H1 (cell line): ENCODE results near the gene MRPL28. TPM values are rescaled to one million over a fixed set of nuclear protein-coding genes. Genes with fewer than 3 reads are reported as not detected.
A peak's percentile ranks its signal among the peaks of the same experiment; 100 is the strongest.

Source experiments
- ATF2 ChIP-seq: IDR thresholded peaks from 2 replicates; pipeline ENCODE4 v1.6.1; 2012; ENCODE audit warnings: low read length, inconsistent platforms
- ATF3 ChIP-seq: IDR thresholded peaks from 2 replicates; pipeline ENCODE4 v1.6.1; 2011; ENCODE audit warnings: low read depth, mild to moderate bottlenecking, low read length; ENCODE audit not compliant: insufficient read depth
- BRCA1 ChIP-seq: IDR thresholded peaks from 2 replicates; pipeline ENCODE4 v1.6.1; 2012; ENCODE audit warnings: low read depth, low read length, improper control_type of control experiment
- CHD2 ChIP-seq: IDR thresholded peaks from 2 replicates; pipeline ENCODE4 v1.6.1; 2012; ENCODE audit warnings: low read length, improper control_type of control experiment
- EP300 ChIP-seq, 2 experiments: IDR thresholded peaks; 1 replicate in 1 of 2; 2 replicates in 1 of 2; pipeline ENCODE4 v1.6.1; 2011 to 2012; ENCODE audit warnings: low read depth in 2 of 2, low read length in 2 of 2, mild to moderate bottlenecking in 2 of 2, borderline replicate concordance in 1 of 2, inconsistent platforms in 1 of 2, moderate library complexity in 1 of 2
- EZH2 ChIP-seq: fragments of 200-600 bp; sonication (generic); IDR thresholded peaks from 2 replicates; pipeline ENCODE4 v1.7.1; 2012; ENCODE audit warnings: low read depth, mild to moderate bottlenecking, moderate library complexity, low read length, inconsistent platforms; ENCODE audit not compliant: severe bottlenecking
- FOSL1 ChIP-seq: IDR thresholded peaks from 2 replicates; pipeline ENCODE4 v1.6.1; 2011; ENCODE audit warnings: mild to moderate bottlenecking, low read depth, low read length, moderate library complexity; ENCODE audit not compliant: insufficient read depth
- HDAC6 ChIP-seq: IDR thresholded peaks from one replicate; pipeline ENCODE4 v1.7.1; 2012; ENCODE audit warnings: low read depth, mild to moderate bottlenecking, inconsistent platforms, low read length, moderate library complexity
- JUND ChIP-seq: IDR thresholded peaks from 2 replicates; pipeline ENCODE4 v1.6.1; 2011; ENCODE audit warnings: mild to moderate bottlenecking, improper control_type of control experiment, low read length
- MAX ChIP-seq: IDR thresholded peaks from 2 replicates; pipeline ENCODE4 v1.6.1; 2012; ENCODE audit warnings: inconsistent platforms
- PHF8 ChIP-seq: fragments of 200-600 bp; sonication (generic); conservative IDR thresholded peaks from 2 replicates; pipeline ENCODE4 v1.7.1; 2012; ENCODE audit warnings: low read depth, mild to moderate bottlenecking, inconsistent platforms, low read length, moderate library complexity
- POLR2A ChIP-seq, 2 experiments: IDR thresholded peaks; 1 replicate in 1 of 2; 2 replicates in 1 of 2; pipeline ENCODE4 v1.6.1; 2011; ENCODE audit warnings: low read depth in 2 of 2, low read length in 2 of 2, mild to moderate bottlenecking in 2 of 2; ENCODE audit errors: control extremely low read depth in 1 of 2
- POLR2AphosphoS5 ChIP-seq: IDR thresholded peaks from 2 replicates; pipeline ENCODE4 v1.6.1; 2011; ENCODE audit warnings: low read depth, low read length
- POU5F1 ChIP-seq: IDR thresholded peaks from 2 replicates; pipeline ENCODE4 v1.6.1; 2011; ENCODE audit warnings: low read depth, mild to moderate bottlenecking, low read length, moderate library complexity
- RAD21 ChIP-seq, 2 experiments: IDR thresholded peaks in 1 of 2; conservative IDR thresholded peaks in 1 of 2; 2 replicates each; pipeline ENCODE4 v1.6.1; 2011; ENCODE audit warnings: low read depth in 2 of 2, low read length in 2 of 2, improper control_type of control experiment in 1 of 2, inconsistent platforms in 1 of 2, mild to moderate bottlenecking in 1 of 2, moderate library complexity in 1 of 2
- RBBP5 ChIP-seq: IDR thresholded peaks from 2 replicates; pipeline ENCODE4 v1.7.1; 2012; ENCODE audit warnings: low read depth, mild to moderate bottlenecking, inconsistent platforms, low read length, moderate library complexity, borderline replicate concordance
- SIN3A ChIP-seq, 2 experiments: IDR thresholded peaks in 1 of 2; conservative IDR thresholded peaks in 1 of 2; 2 replicates each; pipeline ENCODE4 v1.6.1; 2011 to 2012; ENCODE audit warnings: low read length in 2 of 2, improper control_type of control experiment in 1 of 2, low read depth in 1 of 2, mild to moderate bottlenecking in 1 of 2
- SIX5 ChIP-seq: IDR thresholded peaks from 2 replicates; pipeline ENCODE4 v1.6.1; 2011; ENCODE audit warnings: mild to moderate bottlenecking, low read depth, low read length
- SP1 ChIP-seq: IDR thresholded peaks from 2 replicates; pipeline ENCODE4 v1.6.1; 2011; ENCODE audit warnings: low read depth, low read length
- TAF1 ChIP-seq: IDR thresholded peaks from 2 replicates; pipeline ENCODE4 v1.6.1; 2011; ENCODE audit warnings: mild to moderate bottlenecking, low read depth, low read length
- TAF7 ChIP-seq: optimal IDR thresholded peaks from 2 replicates; pipeline ENCODE3; 2011; ENCODE audit warnings: low read depth, mild to moderate bottlenecking, inconsistent platforms, low read length, moderate library complexity, borderline replicate concordance
- TEAD4 ChIP-seq: IDR thresholded peaks from 2 replicates; pipeline ENCODE4 v1.6.1; 2012; ENCODE audit warnings: low read depth, low read length, inconsistent platforms, mixed read lengths
- polyA plus RNA-seq, 7 experiments: library from polyadenylated mRNA; depleted of rRNA in 3 of 7; stranded (reverse) in 5 of 7; unstranded in 2 of 7; fragments of >200 nt in 5 of 7; fragments of 200-250 nt in 2 of 7; gene quantifications; 1 replicate in 5 of 7; 2 replicates in 1 of 7; 4 replicates in 1 of 7; pipeline versions ENCODE4 v1.2.1 to v1.2.3, GENCODE V29; 2011 to 2013; ENCODE audit warnings: missing spikeins in 2 of 7, mixed read lengths in 2 of 7
- total RNA-seq: library from RNA; stranded (reverse); fragmentation: NEBNext Ultra II Directional; extraction: Animal tissue kit (Norgen Biotek cat#: 25700); gene quantifications from 2 replicates; pipeline ENCODE4 v1.2.1, GENCODE V29; 2021

Gene MRPL28
- total and polyA plus RNA-seq, 2 of the 8 experiments (the other 6 are each of a cell fraction or from before 2014, with no cell fraction given), result 88.9 to 188 TPM

- TF ChIP-seq TAF1 (no peak), POLR2AphosphoS5 (peak; percentile 15; the same call in 1 of the 2 replicates), FOSL1 (no peak), POLR2A (IDR thresholded peaks at IDR 0.05; ENCODE audit: control extremely low read depth in 1 of 2, low read depth in 2 of 2, low read length in 2 of 2) (no peak), PHF8 (no peak), CHD2 (no peak), HDAC6 (no peak), TAF7 (no peak), ATF2 (no peak), SIN3A (conservative IDR thresholded peaks at IDR 0.05 in 1 of 2, IDR thresholded peaks at IDR 0.05 in 1 of 2; ENCODE audit: low read depth in 1 of 2, low read length in 2 of 2) (0 out of 4 replicates have a peak, but pooled peaks of 1 of the 2 experiments have one; percentile 12), POU5F1 (no peak), SP1 (no peak), SIX5 (no peak), EP300 (IDR thresholded peaks at IDR 0.05; ENCODE audit: borderline replicate concordance in 1 of 2, low read depth in 2 of 2, low read length in 2 of 2) (no peak), TEAD4 (no peak), BRCA1 (no peak), JUND (no peak), RAD21 (IDR thresholded peaks at IDR 0.05 in 1 of 2, conservative IDR thresholded peaks at IDR 0.05 in 1 of 2; ENCODE audit: low read depth in 2 of 2, low read length in 2 of 2) (no peak), RBBP5 (0 out of 2 replicates have a peak, but pooled peaks have one; percentile 43), EZH2 (no peak), MAX (0 out of 2 replicates have a peak, but pooled peaks have one; percentile 36), ATF3 (no peak)
These were observed 387 bp downstream of the MRPL28 start (continued) for GRCh38 chr16:369866-370436.
